ENCODE measurements around the gene MFSD11.
"Not testable (repeated sequence)": the region's sequence is repeated elsewhere in the genome, so short reads cannot be mapped to it uniquely, and the experiment has no call there.

MFSD11 gene

GRCh38 chr17:76808326-76808725 is 70.4 kb downstream of the MFSD11 start:
- no peak for DNase-seq

- DNase-seq = no peak
These were observed 73.0 kb downstream of the MFSD11 start for GRCh38 chr17:76810956-76811355.

GRCh38 chr17:76811834-76812233 is 73.9 kb downstream of the MFSD11 start:
- no peak for DNase-seq

GRCh38 chr17:76812263-76812662 is 74.3 kb downstream of the MFSD11 start:
- DNase-seq = no peak

- no peak for DNase-seq
These were observed 75.0 kb downstream of the MFSD11 start for GRCh38 chr17:76812968-76813367.

- not testable (repeated sequence) for DNase-seq
These were observed 78.1 kb downstream of the MFSD11 start for GRCh38 chr17:76815907-76816589.

- DNase-seq = peak; percentile 42
These were observed 78.7 kb downstream of the MFSD11 start for GRCh38 chr17:76816590-76817135.

- no peak for DNase-seq
These were observed 82.1 kb downstream of the MFSD11 start for GRCh38 chr17:76820039-76820438.

- no peak for DNase-seq
These were observed 82.6 kb downstream of the MFSD11 start for GRCh38 chr17:76820561-76820960.

GRCh38 chr17:76822184-76822778 is 84.4 kb downstream of the MFSD11 start:
- no peak for DNase-seq

GRCh38 chr17:76824093-76824492 is 86.2 kb downstream of the MFSD11 start:
- DNase-seq = no peak

GRCh38 chr17:76826330-76827068 is 88.6 kb downstream of the MFSD11 start:
- no peak for DNase-seq

GRCh38 chr17:76827736-76828135 is 89.8 kb downstream of the MFSD11 start:
- DNase-seq = no peak
